OCI-M2 (cell line): ENCODE results near the gene INO80C.

ENCODE experiments used
- DNase-seq: peaks from one replicate; lab custom pipeline; 2025; ENCODE audit not compliant: unreplicated experiment; lab: John Stamatoyannopoulos, UW

The INO80C gene

DNA sequence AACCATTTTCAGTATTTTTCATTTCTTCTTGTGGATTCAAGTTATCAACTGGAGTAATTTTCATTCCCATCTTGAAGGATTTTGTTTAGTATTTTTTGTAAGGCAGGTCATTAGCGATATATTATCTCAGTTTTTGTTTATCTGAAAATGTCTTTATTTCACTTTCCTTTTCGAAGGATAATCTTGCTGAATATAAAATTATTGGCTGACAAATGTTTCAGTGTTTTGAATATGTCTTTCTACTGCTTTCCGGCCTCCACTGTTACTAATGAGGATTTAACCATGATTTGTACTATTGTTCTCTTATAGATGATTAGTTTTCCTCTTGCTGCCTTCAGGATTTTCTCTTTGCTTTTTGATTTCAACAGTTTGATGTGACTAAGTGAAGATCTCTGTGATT, 62.4 kb downstream of the INO80C start:
- no peak for DNase-seq

DNA sequence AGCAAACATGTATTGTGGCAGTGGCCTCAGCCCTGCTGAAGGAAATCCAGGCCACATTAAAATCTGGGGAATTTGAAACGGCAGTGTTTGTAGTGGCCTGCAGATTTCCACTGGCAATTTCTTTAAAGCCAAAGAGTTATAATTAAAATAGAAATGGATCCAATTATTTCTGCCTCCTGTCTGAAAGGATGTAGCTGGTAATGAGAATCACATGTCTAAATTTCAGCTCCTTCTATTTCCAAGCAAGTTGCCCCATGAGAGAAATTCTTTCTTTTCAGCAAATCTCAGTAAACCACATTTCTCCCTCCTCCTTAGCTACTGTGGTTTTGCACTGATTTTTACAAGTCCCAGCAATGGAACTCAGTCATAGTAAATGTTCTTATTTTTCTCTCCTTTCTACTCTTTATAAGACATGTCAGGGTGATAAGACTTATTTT, 65.2 kb downstream of the INO80C start:
- DNase-seq, result no peak

DNA sequence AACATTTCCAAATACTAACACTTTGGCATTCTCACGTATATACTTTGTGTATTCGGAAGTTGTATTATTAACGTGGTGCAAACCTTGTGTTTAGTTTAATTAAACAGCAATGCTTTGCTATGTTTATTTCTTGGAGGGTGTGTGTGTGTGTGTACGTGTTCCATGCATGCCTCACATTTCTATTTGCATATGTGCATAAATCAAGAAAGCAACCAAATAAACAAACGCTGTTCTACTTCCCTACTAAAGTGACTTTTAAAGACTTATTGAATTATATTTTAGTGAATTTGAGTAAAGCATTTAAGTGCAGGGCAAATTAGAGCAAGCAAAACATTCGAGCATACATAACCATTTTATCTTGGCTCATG, 66.4 kb downstream of the INO80C start:
- no peak for DNase-seq

DNA sequence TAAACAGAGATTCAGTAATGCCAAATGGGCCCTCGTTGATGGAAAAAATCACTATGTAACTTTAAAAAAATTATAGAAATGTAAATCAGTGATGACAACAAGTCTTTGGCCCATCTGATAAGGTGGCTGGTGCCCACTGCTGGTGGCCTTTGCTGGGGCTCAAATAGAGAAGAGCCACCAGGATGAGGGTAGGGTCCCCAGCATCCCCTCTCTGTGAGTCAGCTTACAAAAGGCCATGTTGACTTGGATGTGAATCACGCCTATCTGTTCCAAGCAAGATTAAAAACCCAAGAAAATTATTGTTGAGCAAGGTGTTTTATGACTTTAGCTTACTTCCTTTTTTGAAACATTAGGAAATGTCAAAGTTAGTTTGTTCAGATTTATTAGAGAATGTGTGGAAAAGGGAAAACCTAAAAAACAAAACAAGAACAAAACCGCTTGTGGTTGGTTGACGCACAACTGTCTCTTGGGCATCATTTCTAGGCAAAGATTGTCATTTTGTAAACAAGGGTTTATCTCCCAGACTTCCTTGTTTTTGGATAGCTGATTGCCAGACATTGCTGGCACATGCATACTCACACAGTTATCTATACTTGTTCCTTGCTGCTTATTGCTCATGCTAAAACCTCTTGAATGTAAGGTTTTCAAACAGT, 66.9 kb downstream of the INO80C start:
- no peak for DNase-seq

DNA sequence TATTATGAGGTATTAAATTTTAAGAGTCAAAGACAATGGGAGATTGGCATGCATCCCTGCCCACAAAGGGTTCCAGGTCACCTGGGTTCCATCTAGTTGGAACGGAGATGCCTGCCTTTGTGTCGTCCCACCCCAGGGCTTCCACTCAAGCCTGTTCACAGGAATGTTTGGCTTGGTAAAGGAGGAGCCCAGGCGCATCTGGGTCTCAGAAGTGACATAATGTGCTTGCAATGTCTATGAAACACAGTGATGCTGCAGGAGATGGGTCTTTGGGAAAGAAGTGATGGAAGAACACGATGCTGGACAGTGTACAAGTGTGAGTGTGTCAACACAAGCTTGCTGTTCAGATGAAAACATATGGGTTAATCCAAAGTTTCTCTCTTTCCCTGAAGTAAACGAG, 71.0 kb downstream of the INO80C start:
- no peak for DNase-seq

DNA sequence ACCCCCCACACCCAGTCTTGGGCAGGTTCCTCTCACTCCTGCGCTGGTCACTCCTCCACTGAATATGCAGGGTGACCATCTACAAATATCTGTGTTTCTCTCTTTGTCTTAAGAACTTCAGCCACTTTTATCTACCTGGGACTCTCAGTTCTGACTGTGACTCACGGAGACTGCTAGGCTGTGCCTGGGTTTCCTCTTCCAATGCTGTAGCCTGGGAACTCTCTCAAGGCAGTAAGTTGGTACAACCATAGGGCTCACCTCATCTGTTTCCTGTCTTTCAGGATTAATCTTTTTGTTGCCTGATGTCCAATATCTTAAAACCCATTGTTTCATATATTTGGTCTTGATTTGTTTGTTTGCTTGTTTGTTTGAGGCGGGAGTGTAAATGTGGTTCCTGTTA, 73.4 kb downstream of the INO80C start:
- no peak for DNase-seq

DNA sequence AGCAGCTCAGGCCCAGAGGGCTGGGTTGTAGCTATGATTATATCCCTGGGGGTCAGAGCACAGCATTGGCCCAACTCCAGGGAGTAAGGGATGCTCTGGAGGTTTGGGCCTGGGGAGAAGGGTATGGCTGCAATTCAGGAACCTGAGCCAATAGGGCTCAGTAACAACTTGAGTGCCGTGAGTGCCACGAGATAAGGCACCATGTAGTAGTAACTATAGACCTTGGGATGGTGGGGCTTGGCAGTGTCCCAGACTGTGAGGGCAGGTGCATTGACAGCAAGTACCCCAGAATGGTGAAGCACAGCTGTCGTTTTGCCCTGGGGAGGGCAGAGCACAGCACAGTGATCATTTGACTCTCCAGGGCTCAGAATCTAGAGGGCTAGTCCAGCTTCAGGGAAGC, 75.5 kb downstream of the INO80C start:
- no peak for DNase-seq

DNA sequence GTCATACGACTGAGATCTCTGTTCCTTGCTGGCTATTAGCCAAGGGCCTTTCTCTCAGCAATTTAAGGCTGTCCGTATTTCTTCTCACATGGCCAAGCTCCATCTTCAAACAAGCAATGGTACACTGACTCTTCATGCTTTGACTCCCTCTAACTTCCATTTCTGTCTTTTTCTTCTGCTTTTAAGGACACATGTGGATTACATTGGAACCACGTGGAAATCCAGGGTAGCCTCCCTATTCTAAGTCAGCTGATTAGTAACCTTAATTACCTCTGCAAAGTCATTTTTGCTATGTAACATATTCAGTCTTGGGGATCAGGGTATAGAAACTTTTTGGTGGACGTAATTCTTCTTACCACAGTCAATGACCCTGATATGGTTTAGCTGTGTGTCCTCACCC, 79.2 kb downstream of the INO80C start:
- DNase-seq, result no peak
